Uterus (tissue), 2 donors: ENCODE data around the gene ITPA.

Source experiments
- CTCF ChIP-seq, 4 experiments: fragments of 200-600 bp in 2 of 4; fragments of 450-650 bp in 2 of 4; sonication (generic) in 2 of 4; IDR thresholded peaks; one replicate each; pipeline ENCODE4 v1.5.1; 2016 to 2019; ENCODE audit warnings: antibody characterized with exemption in 4 of 4, mild to moderate bottlenecking in 2 of 4, moderate library complexity in 1 of 4
- POLR2A ChIP-seq, 2 donors: fragments of 450-650 bp; IDR thresholded peaks; one replicate each; pipeline ENCODE4 v1.6.1; 2016; ENCODE audit warnings: antibody characterized with exemption in 2 of 2, mild to moderate bottlenecking in 1 of 2, moderate library complexity in 1 of 2

- no peak for TF ChIP-seq CTCF (IDR thresholded peaks at IDR 0.05)
- no peak for TF ChIP-seq POLR2A (IDR thresholded peaks at IDR 0.05)
Measured at GRCh38 chr20:3171391-3172125, 37.7 kb upstream of the ITPA start.
